HT-29 (cell line): ENCODE data around the gene LRP1. TPM values are rescaled to one million over a fixed set of nuclear protein-coding genes. Genes with fewer than 3 reads are reported as not detected.

Source experiments
- DNase-seq: peaks from one replicate; pipeline ENCODE4 v3.0.0-alpha.2; 2015; ENCODE audit warnings: low spot score
- total RNA-seq: library from RNA; depleted of rRNA; stranded (reverse); fragments of >200 nt; shearing (Covaris generic); gene quantifications from 2 replicates; pipeline ENCODE4 v1.2.3, GENCODE V29; 2014

The LRP1 gene
- total RNA-seq, 1 experiment from 2014 or later = 25.2 TPM

DNA sequence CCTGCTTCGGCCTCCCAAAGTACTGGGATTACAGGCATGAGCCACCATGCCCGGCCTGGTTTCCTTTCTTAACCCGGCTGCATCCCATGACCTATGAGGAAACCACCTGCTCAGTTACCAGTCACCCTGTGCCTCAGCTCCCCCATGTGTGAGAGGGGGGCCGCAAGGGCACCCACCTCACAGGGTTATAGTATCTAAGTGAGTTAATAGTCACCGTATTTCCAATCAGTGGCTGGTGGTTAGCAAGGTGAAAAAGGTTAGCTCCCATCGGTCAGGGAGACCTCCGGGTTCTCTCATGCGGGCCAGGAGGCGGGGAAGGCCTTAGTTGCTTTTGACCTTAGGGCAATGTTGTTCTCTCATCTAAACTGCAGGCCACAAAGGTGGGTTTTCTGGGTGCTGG is 6.7 kb downstream of the LRP1 start:
- DNase-seq = no peak

DNA sequence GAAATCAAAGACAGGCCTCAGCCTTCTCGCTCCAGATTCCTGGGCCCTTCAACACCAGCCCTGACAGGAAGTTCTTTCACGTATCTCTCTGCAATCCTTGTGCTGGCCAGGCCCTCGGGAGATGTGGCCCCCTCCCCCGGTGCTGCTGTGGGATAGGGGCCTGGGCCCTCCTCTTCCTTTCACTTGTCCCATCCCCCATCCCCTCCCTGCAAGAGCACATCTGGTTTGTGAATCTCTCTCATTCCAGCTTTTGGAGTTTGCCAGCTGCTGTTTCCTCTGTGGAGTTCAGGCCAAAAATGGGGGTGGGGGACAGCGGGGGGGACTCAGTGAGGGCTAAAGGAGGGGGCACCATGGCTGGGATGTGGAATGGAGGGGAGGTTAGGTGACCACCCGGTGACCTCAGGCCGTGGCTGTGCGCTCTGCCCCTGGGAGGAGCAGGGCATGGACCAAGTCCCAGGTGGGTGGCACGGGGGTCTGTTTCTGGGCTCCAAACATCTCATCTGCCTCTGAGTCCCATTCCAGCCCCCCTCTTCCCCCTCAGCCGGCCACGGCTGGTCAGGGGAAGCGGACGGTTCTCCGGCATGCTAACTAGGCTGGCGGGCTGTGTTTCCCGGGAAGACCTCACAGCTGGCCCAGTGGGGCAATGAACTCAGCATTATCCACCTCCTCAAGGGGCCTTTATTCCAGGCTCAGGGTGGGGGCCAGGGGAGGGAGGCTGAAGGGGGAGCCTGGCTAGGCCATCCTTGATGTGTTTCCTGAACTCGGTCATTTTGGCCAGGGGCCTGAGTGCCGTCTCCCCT is 7.4 kb downstream of the LRP1 start:
- DNase-seq = no peak

DNA sequence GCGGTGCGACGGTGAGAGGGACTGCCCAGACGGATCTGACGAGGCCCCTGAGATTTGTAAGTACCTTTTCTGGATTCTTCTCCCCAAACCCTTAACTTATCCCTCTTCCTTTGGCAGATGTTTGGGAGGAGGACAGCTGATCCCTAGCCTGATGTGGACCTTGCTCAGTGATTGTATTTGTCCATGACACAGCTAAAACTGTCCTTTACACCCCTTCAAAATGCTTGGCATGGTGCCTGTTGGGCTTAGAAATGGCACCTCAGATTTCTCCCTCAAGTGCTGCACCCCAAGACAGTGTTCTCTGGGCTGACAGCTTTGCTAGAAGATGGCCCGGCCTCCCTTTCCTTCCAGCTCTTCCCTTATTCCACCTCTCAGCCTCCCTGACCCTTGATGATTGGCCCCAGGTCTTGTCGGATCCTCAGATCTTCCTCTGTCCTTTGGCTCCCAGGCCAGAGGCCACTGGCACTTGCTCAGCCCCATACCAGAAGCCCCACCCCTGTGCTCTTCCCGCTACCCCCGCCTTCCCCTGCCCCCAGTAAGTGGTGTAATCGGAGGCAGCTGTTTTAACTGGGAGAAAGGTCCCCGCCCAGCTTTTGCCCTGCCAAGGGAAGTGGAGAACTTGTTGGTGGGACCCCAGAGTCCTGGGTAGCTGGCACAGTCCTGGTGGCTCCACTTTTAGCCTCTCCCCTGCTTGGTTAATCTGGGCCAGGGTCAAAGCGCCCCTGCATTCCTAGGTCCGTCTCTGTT is 10.4 kb downstream of the LRP1 start:
- DNase-seq = peak; percentile 28

GRCh38 chr12:57139796-57140649 is 11.7 kb downstream of the LRP1 start:
- DNase-seq = no peak

- DNase-seq = no peak
Measured at GRCh38 chr12:57141249-57141648, 13.0 kb downstream of the LRP1 start.

DNA sequence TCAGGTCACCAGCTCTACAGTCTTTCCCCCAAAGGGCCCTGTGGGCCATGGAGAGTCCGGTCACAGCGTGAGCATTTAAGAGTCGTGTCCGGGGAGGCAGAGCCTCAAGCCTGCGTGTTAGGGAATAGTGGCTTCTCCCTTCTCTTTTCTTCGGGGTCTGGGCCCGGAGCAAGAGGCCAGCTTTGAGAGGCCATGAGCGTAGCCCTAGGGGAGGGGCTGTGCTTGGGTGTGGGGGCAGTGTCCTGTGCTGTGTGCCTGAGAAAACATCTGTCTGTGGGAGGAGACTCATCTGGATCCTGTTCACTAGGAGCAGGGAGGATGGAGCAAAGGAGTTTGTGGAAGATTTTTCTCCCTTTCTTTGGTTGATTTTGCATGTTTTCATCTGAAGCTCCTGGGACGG is 13.8 kb downstream of the LRP1 start:
- no peak for DNase-seq

- DNase-seq = no peak
Measured at GRCh38 chr12:57142727-57143126, 14.4 kb downstream of the LRP1 start.

- no peak for DNase-seq
Measured at GRCh38 chr12:57143454-57143853, 15.2 kb downstream of the LRP1 start.

- DNase-seq = no peak
Measured at GRCh38 chr12:57145460-57146059, 17.3 kb downstream of the LRP1 start.

DNA sequence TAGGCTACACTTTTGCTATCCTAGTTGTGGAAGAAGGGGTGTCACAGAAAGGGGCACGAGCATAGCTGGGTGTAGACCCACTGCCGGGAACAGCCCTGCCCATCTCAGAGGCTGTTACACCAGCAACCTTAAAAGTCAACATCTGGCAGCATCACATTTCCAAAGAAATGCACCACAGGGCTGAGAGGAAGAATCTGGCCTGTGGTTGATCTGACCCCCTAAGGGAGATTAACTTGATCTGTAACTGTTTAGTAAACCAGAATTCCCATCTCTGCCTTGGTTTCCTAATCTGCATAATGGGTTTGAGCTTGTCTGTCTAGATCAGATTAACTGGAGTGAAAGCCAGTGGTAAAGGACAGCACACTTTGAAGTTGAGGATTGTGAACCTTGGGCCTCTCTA is 17.8 kb downstream of the LRP1 start:
- no peak for DNase-seq

GRCh38 chr12:57146961-57147944 is 19.0 kb downstream of the LRP1 start, which contains the start of gene LRP1-AS:
Gene LRP1-AS, minus strand, starts transcription at chr12:57147619.
- DNase-seq = peak; percentile 51

DNA sequence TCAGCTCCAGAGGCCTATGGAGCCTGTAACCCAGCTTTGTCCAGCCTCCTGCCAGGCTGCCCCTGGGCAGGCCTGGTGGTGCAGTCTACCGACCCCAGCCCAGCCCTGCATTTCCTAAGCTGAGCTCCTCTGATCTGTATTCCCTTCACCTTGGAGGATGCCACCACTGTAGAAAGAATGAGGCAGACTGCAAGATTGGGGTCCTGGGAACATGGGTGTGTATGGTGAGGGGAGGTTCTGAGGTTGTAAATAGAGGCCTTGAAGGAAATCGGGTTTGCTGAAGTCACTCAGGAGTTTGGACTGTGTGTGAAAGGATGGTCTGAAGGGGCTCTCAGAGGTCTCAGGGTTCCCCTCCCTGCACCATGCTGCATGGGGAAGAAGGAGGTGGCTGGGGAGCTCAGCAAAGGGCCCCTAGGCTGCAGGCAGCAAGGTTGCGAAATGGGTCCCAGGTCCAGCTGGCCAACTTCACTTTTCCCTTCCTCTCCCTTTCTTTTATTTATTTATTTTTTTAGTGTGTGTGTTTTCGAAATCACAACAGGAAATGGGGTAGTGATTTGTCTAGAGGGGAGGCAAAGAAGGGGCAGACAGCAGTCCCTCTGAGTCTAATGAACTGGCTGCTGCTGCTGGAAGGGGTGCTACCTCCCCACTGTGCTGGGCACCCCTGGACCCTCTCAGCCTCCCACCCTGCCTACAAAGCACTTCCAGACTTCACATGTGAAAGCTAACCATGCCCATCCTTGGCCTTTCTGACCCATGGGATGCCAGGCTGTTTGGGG is 20.4 kb downstream of the LRP1 start:
- DNase-seq = no peak

GRCh38 chr12:57149245-57149900 is 21.1 kb downstream of the LRP1 start:
- peak; percentile 42 for DNase-seq

- no peak for DNase-seq
Measured at GRCh38 chr12:57150400-57151000, 22.2 kb downstream of the LRP1 start.

DNA sequence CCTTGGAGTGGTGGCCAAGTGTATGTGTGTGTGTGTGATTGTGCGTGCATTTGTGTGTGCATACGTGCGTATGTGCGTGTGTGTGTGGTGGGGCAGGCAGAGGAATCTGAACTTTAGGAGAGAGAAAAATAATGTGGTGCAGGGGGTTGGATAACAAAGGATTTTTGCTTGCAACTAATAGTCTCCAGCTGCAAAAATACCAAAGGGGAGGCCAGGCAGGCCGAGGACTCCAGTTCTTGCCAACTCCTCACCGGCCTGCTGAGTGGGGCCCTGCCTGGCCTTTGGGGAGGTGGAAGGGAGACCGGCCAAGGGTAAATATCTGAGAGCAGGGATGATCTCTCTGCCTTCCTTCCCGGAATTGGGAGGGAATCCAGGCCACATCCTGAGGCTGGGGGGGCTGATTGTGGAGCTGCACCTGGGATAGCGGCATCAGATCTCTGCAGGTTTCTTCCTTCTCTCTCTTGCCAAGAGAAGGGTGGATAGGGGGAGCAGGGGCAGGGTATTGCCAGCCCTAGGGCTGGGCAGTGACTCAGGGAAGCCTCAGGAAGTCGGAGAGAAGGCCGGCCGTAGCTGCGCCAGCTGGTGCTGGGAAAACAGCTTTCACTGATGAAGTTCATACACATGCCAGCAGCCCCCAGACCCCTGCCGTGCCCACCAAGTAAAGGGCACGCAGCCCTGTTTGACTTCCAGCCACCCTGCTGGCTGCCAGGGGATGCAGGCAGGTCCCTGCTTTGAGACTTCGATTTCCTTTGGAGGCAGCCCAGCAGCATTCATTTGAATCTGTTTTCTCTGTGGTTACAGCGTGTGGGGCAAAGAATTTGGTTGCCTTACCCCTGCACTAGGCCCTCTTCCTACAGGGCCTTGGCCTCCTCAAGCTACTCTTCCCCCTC is 23.7 kb downstream of the LRP1 start:
- DNase-seq = peak; percentile 47

GRCh38 chr12:57152639-57153038 is 24.4 kb downstream of the LRP1 start:
- no peak for DNase-seq

- no peak for DNase-seq
Measured at GRCh38 chr12:57153415-57153997, 25.2 kb downstream of the LRP1 start.
